Neural cell (in vitro differentiated cells): Measurements from ENCODE around the gene CDCA8.

Source experiments
- CTCF ChIP-seq: fragments of 450-650 bp; IDR thresholded peaks from 2 replicates; pipeline ENCODE4 v1.5.1; 2014; ENCODE audit warnings: antibody characterized with exemption, mild to moderate bottlenecking, moderate library complexity; ENCODE audit not compliant: poor library complexity, severe bottlenecking
- POLR2AphosphoS5 ChIP-seq: IDR thresholded peaks from 2 replicates; pipeline ENCODE4 v1.6.1; 2012
- TAF1 ChIP-seq: IDR thresholded peaks from 2 replicates; pipeline ENCODE4 v1.6.1; 2012; ENCODE audit warnings: low read depth

- TF ChIP-seq POLR2AphosphoS5 = no peak
- TF ChIP-seq TAF1 = no peak
- TF ChIP-seq CTCF = no peak
Measured at GRCh38 chr1:37673920-37674319, 18.4 kb upstream of the CDCA8 start.
